Stomach (tissue), 4 donors: ENCODE results near the gene NRXN2.

ENCODE experiments used
- CTCF ChIP-seq, 7 experiments: fragments of 450-650 bp in 4 of 7; fragments of 200-600 bp in 3 of 7; sonication (generic) in 3 of 7; IDR thresholded peaks; one replicate each; pipeline ENCODE4 v1.5.1; 2016 to 2019; ENCODE audit warnings: antibody characterized with exemption in 7 of 7, control low read depth in 2 of 7, mild to moderate bottlenecking in 1 of 7
- POLR2A ChIP-seq, 4 donors: fragments of 450-650 bp; IDR thresholded peaks; one replicate each; pipeline ENCODE4 v1.6.1; 2016; ENCODE audit warnings: antibody characterized with exemption in 4 of 4, control low read depth in 2 of 4, mild to moderate bottlenecking in 1 of 4, moderate library complexity in 1 of 4

DNA sequence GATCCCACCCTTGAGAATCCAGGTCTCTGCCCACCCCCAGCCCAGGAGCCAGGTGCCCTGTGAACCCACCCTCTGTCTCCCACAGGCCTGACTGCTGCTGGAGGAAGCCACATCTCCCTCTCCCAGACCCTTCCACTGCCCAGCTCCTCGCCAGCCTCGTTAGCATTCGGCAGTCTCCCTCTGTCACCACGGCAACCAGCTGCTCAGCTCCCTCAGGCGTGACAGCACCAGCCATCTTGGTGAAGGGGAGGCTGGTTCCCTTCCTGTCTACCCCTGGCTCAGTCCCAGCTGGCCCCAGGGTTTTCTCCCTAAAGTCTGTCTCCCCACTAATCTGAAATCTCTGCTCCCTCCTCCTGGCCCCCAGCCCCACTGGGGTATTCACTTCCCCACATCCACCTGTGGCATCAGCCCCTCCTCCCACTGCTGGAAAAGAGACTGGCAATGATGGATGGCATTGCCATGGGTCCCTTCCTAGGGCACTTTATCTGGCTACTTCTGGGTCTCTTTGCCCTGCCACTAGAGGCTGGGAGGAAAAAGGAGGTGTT, 28.1 kb downstream of the NRXN2 start:
- TF ChIP-seq POLR2A (IDR thresholded peaks at IDR 0.05) (no peak), CTCF (IDR thresholded peaks at IDR 0.05) (no peak)
